Astrocyte (in vitro differentiated cells and primary cell): ENCODE data around the gene SPOCK3.

ENCODE experiments used
- CTCF ChIP-seq: IDR thresholded peaks from 2 replicates; pipeline ENCODE4 v1.5.1; 2011; ENCODE audit warnings: low read depth, mild to moderate bottlenecking, inconsistent platforms, low read length, moderate library complexity; ENCODE audit not compliant: insufficient read depth
- EZH2 ChIP-seq: IDR thresholded peaks from 2 replicates; pipeline ENCODE4 v1.6.1; 2012; ENCODE audit warnings: mild to moderate bottlenecking, low read length, inconsistent platforms; ENCODE audit not compliant: insufficient read depth

GRCh38 chr4:167021545-167022155, 212.6 kb downstream of the SPOCK3 start:
- TF ChIP-seq CTCF (peak; percentile 85), EZH2 (no peak)
